CD4-positive, alpha-beta T cell treated with Interleukin-1 beta for 1 hour (primary cell): Measurements from ENCODE around the gene GAS2L2.
"Not testable (repeated sequence)": the region's sequence is repeated elsewhere in the genome, so short reads cannot be mapped to it uniquely, and the experiment has no call there.

ENCODE experiments used
- DNase-seq, 2 donors: peaks; one replicate each; pipeline ENCODE4 v3.0.0-alpha.2; 2020 to 2022

GAS2L2 gene

GRCh38 chr17:35726127-35726952 lies 26.7 kb downstream of the GAS2L2 start:
- no peak for DNase-seq

- DNase-seq = no peak
Measured at GRCh38 chr17:35725802-35726126, 27.3 kb downstream of the GAS2L2 start.

- no peak for DNase-seq
Measured at GRCh38 chr17:35725058-35725457, 28.0 kb downstream of the GAS2L2 start.

GRCh38 chr17:35723735-35724134 lies 29.3 kb downstream of the GAS2L2 start:
- DNase-seq = no peak

GRCh38 chr17:35717475-35717874 lies 35.6 kb downstream of the GAS2L2 start:
- no peak for DNase-seq

GRCh38 chr17:35716897-35717465 lies 36.1 kb downstream of the GAS2L2 start:
- DNase-seq = no peak

- DNase-seq = no peak
Measured at GRCh38 chr17:35716173-35716572, 36.9 kb downstream of the GAS2L2 start.

GRCh38 chr17:35715416-35715815 lies 37.6 kb downstream of the GAS2L2 start:
- no peak for DNase-seq

- no peak for DNase-seq
Measured at GRCh38 chr17:35714988-35715387, 38.1 kb downstream of the GAS2L2 start.

GRCh38 chr17:35713069-35713728 lies 39.8 kb downstream of the GAS2L2 start:
- no peak for DNase-seq

- DNase-seq = no peak
Measured at GRCh38 chr17:35710950-35711349, 42.1 kb downstream of the GAS2L2 start.

GRCh38 chr17:35709874-35710273 lies 43.2 kb downstream of the GAS2L2 start:
- no peak for DNase-seq

- peak in 1 of 2 donors; percentile 9 for DNase-seq
Measured at GRCh38 chr17:35708951-35709350, 44.1 kb downstream of the GAS2L2 start.

GRCh38 chr17:35708149-35708548 lies 44.9 kb downstream of the GAS2L2 start:
- no peak for DNase-seq

GRCh38 chr17:35705705-35706104 lies 47.3 kb downstream of the GAS2L2 start:
- no peak for DNase-seq

- no peak for DNase-seq
Measured at GRCh38 chr17:35705230-35705629, 47.8 kb downstream of the GAS2L2 start.

GRCh38 chr17:35703308-35703707 lies 49.7 kb downstream of the GAS2L2 start:
- not testable (repeated sequence) for DNase-seq

- DNase-seq = no peak
Measured at GRCh38 chr17:35701491-35701890, 51.5 kb downstream of the GAS2L2 start.

- DNase-seq = no peak
Measured at GRCh38 chr17:35700150-35700549, 52.9 kb downstream of the GAS2L2 start.

- no peak for DNase-seq
Measured at GRCh38 chr17:35698800-35699199, 54.2 kb downstream of the GAS2L2 start.

GRCh38 chr17:35695613-35696012 lies 57.4 kb downstream of the GAS2L2 start:
- DNase-seq = no peak

GRCh38 chr17:35694906-35695305 lies 58.1 kb downstream of the GAS2L2 start:
- DNase-seq = no peak
